Vagina (tissue), 2 donors: ENCODE data around the gene ERG.

Source experiments
- CTCF ChIP-seq, 3 experiments: fragments of 450-650 bp in 2 of 3; fragments of 200-600 bp in 1 of 3; sonication (generic) in 1 of 3; IDR thresholded peaks; one replicate each; pipeline ENCODE4 v1.5.1; 2017 to 2019; ENCODE audit warnings: antibody characterized with exemption in 3 of 3, mild to moderate bottlenecking in 2 of 3, moderate library complexity in 2 of 3
- POLR2A ChIP-seq, 2 donors: fragments of 450-650 bp; IDR thresholded peaks; one replicate each; pipeline ENCODE4 v1.6.1; 2017; ENCODE audit warnings: antibody characterized with exemption in 2 of 2, mild to moderate bottlenecking in 2 of 2, moderate library complexity in 2 of 2

- TF ChIP-seq CTCF (IDR thresholded peaks at IDR 0.05) = no peak
- TF ChIP-seq POLR2A (IDR thresholded peaks at IDR 0.05) = no peak
Observed at GRCh38 chr21:38440746-38441145, 57.5 kb downstream of the ERG start.
